Activated CD8-positive, alpha-beta memory T cell treated with anti-CD3 and anti-CD28 coated beads for 36 hours (primary cell): ENCODE results near the gene CLEC4F. TPM values are rescaled to one million over a fixed set of nuclear protein-coding genes. Genes with fewer than 3 reads are reported as not detected.

Experiments used
- CTCF ChIA-PET: fragments of 350-600 bp; sonication (Branson Sonifier 250); formaldehyde crosslinking; loops from one replicate; lab custom pipeline; 2021; ENCODE audit warnings: antibody characterized with exemption; lab: Charles Lee
- POLR2A ChIA-PET: fragments of 350-600 bp; sonication (Branson Sonifier 250); formaldehyde crosslinking; loops from one replicate; lab custom pipeline; 2021; ENCODE audit warnings: antibody characterized with exemption; lab: Charles Lee
- total RNA-seq, 2 experiments: library from RNA; stranded (reverse); gene quantifications; one replicate each; pipeline ENCODE4 v1.2.3, GENCODE V29; 2021

CLEC4F gene
- total RNA-seq, 2 experiments from 2014 or later: not detected

- CTCF ChIA-PET: interaction anchor here (1.4 kb wide), 1 partner anchor 190 kb away, joined by 4 read pairs; no protein-coding TSS in a partner anchor
- POLR2A ChIA-PET: no interaction called here
Measured at GRCh38 chr2:70795164-70795995, 25.0 kb downstream of the CLEC4F start.

DNA sequence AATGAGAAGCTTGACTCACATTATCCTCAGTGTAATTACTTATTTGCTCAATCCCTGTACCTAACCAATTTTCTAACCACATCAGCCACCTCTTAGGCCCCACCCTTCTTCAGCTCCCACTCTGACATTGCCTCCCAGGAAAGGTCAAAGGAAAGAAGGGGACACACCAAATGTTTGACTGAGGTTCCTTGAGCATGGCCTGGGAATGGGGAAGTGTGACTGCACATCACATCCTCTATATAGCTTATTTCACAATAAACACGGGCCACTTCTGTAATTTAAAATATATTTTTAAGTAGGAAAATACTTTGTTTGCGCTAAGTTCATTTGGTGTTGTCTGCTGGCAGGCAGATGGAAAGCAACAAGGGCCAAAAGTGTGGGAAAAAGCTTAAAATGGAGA, 26.9 kb downstream of the CLEC4F start:
- CTCF ChIA-PET: no interaction called here

DNA sequence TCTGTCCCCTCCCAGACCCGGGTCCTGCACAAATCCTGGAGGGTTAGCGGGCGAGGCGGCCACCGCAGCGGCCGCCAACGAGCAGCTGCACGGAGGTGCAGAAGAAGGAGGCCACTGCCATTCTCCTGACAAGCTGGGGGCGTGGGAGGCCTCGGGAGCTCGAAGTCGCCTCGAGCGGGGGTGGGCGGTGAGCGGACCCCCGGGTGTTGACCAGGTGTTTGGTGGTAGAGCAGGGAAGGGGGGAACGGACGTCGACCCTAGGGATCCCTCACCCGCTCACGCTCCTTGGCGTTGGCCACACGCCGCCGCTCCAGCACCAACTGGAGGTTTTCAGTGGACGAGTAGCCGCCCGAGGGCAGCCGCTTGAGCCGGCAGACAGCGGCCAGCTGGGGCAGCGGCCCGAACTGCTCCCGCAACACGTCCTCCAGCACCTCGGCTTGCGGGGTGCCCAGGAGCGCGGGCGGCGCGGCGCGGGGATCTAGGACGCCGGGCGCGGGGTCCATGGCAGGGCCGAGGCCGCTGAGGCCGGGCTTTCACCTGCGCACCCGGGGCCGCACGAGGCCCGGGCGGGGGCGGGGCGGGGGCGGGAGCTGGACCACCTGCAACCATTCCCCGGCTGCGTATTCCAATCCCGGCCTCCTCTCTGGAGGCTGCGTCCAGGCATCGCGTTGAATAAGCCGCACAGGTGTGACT, 30.1 kb downstream of the CLEC4F start, which contains the start of gene FIGLA:
FIGLA (minus strand) TSS at position 508 of the 693 bp plus-strand sequence; CDS start at position 503, 5 bp downstream.
- ChIA-PET POLR2A (no interaction called here), CTCF (interaction anchor here (0.7 to 4.0 kb wide), 7 partner anchors 12 to 174 kb away, joined by 3 to 14 read pairs (median 5); no protein-coding TSS in a partner anchor)

More for the DNA sequence above, 26.9 kb downstream of the CLEC4F start:
- POLR2A ChIA-PET: no interaction called here

GRCh38 chr2:70789304-70790135, 30.9 kb downstream of the CLEC4F start:
- CTCF ChIA-PET: interaction anchor here (0.7 to 4.0 kb wide), 10 partner anchors 11 to 175 kb away, joined by 3 to 14 read pairs (median 4); no protein-coding TSS in a partner anchor
- POLR2A ChIA-PET: no interaction called here

DNA sequence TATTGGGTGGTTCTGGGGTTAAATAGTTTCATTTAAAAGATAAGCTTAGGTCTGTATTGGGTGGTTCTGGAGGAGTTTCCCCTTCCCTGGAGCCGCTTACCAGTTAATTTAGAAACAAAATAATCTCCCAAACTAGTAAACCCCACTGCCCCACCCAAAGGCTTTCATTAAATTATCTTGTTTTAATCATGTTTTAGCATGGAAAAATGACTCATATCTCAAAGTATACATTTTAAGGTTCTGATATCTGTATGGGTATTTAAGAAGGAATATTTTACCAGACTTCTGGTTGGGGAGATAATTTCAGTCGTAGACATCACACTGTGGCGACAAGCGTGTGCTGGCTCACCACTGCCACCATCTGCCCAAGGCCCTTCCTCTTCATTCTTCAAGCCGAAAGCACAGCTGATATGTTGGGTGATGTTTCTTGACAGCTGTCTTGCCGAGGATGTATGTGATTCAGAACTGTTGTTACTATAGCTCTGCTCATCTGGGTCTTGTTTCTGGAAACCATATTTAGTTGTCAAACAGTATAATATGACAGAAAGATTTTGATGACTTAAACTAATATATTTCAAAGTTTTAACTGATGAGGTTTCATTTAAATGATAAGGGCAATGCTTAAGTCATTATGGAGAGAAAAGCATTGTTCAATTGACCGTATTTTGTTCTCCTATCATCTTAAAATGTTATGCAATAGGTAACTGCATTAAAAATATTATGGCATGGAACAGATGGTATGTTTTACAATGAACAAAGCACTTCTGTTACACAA, 35.1 kb downstream of the CLEC4F start:
- CTCF ChIA-PET: interaction anchor here (0.6 to 1.4 kb wide), 6 partner anchors 16 to 163 kb away, joined by 3 to 4 read pairs (median 3); no protein-coding TSS in a partner anchor
- POLR2A ChIA-PET: no interaction called here

DNA sequence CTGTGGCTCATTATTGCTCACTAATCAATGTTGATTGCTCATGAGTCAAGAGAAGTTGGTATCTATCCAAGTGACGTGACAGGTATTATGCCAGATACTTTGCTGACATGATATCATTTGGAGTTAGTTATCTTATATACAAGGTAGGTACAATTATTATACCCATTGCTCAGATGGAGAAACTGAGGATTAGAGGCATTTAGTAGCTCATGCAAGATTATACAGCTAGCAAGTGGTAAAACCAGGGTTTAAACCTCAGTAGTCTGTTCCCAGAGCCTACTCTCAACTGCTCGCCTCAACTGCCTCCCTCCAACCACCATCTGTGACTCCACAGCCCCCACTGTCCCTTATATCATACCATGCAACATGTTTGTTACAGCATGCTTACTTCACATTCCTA, 36.1 kb downstream of the CLEC4F start:
- CTCF ChIA-PET: interaction anchor here (1.2 to 1.9 kb wide), 3 partner anchors 17 to 163 kb away, joined by 3 to 6 read pairs (median 4); partner anchors contain the start of gene ADD2

GRCh38 chr2:70779911-70780545, 40.4 kb downstream of the CLEC4F start:
- ChIA-PET POLR2A (interaction anchor here (0.7 kb wide), 1 partner anchor 71 kb away, joined by 3 read pairs; no protein-coding TSS in a partner anchor), CTCF (no interaction called here)

More for the DNA sequence above, 36.1 kb downstream of the CLEC4F start:
- POLR2A ChIA-PET: no interaction called here

DNA sequence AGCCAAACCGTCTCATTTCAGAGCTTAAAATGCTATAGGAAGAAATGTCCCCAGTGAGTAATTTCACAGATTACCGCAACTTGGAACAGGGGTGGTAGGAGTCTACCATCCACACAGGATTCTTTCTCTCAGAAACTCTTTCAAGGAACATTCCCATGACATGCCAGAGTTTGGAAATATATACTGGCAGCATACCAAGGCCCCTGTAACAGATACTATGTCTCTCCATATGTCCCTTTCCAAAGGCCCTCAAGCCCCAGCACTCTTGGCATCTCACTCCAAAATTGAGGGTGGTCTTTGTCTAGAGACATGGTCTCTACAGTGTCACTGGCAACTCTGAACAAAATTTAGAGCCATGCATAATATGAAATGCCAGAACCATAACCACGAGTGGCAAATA, 40.9 kb downstream of the CLEC4F start:
- CTCF ChIA-PET: no interaction called here
- POLR2A ChIA-PET: no interaction called here

DNA sequence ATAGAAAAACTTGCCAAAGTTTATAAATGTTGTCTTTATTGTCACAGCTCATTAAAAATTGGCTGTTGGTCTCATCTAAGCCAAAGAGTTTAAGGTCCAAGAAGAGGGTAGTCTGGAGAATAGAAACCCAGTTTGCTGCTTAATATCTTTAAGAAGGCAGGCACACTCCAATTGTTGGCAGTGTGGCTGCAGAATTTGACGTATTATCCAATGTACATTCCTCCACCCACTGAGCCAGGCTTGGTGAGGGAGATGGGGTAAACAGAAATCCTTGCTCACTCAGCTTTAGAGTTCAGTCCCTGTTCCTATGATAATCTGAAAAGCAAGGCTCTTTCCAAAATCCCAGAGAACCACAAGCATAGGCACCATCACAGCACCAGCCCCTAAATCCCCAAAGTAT, 41.7 kb downstream of the CLEC4F start:
- POLR2A ChIA-PET: no interaction called here
- CTCF ChIA-PET: interaction anchor here (1.7 kb wide), 1 partner anchor 11 kb away, joined by 5 read pairs; no protein-coding TSS in a partner anchor

DNA sequence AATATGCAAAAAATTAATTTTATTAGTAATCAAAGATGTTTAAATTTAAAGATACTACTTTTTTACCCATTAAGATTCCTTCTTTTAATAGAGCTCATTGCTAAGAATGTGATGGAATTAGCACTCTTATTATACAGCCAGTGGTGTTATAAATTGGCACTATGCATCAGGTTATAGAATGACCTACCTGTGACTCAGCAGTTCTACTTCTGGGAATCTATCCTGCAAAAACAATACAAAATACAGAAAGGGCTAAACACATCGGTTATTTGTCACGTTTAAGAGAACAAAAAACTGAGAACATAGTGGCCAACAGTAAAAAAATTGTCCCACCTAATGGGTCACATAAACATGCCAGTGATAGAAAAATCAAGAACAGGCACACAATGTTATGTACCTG, 42.9 kb downstream of the CLEC4F start:
- ChIA-PET POLR2A (no interaction called here), CTCF (interaction anchor here (1.7 kb wide), 1 partner anchor 12 kb away, joined by 5 read pairs; no protein-coding TSS in a partner anchor)

DNA sequence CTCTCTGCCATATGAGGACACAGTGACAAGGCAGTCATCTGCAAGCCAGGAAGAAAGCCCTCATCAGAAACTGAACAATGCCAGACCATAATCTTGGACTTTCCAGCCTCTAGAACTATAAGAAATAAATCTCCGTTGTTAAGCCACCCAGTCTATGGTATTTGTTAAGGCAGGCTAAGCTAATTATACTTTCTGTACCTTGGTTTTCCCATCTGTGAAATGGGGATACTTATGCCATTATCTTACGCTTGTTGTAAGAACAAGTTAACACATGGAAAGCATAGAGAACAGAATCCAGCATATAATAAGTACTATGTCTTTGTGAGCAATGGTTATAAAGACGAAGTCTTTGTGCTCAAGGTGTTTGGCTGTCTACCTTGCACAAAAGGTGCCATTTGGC, 44.1 kb downstream of the CLEC4F start:
- CTCF ChIA-PET: interaction anchor here (1.8 kb wide), 1 partner anchor 172 kb away, joined by 5 read pairs; no protein-coding TSS in a partner anchor

DNA sequence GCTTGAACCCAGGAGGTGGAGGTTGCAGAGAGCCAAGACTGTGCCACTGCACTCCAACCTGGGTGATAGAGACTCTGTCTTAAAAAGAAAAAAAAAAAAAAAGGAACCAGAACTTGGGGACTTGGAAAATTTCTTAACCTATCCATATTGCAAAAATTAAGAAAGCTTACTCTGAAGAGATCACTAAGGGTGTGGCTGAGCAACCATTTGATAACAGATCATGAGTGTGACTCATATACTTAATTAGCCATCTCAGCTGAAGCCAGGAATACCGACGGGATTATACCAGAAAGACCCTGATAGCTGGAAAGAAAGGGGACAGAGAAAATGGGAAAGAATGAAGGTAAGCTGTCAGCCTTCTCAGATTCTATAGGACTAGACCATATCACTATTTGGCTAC, 45.3 kb downstream of the CLEC4F start:
- ChIA-PET POLR2A (no interaction called here), CTCF (interaction anchor here (0.6 to 1.9 kb wide), 4 partner anchors 14 to 173 kb away, joined by 3 to 5 read pairs (median 4); no protein-coding TSS in a partner anchor)

More for the DNA sequence above, 44.1 kb downstream of the CLEC4F start:
- POLR2A ChIA-PET: no interaction called here

- ChIA-PET POLR2A (no interaction called here), CTCF (interaction anchor here (0.6 to 1.2 kb wide), 2 partner anchors 99 to 117 kb away, joined by 3 read pairs; no protein-coding TSS in a partner anchor)
Measured at GRCh38 chr2:70772486-70773155, 47.8 kb downstream of the CLEC4F start.

- ChIA-PET POLR2A (no interaction called here), CTCF (no interaction called here)
Measured at GRCh38 chr2:70771446-70771845, 49.0 kb downstream of the CLEC4F start.

GRCh38 chr2:70769450-70769849, 50.9 kb downstream of the CLEC4F start:
- POLR2A ChIA-PET: no interaction called here
- CTCF ChIA-PET: interaction anchor here (0.9 to 1.1 kb wide), 3 partner anchors 16 to 237 kb away, joined by 3 read pairs; no protein-coding TSS in a partner anchor

GRCh38 chr2:70768590-70769085, 51.8 kb downstream of the CLEC4F start:
- ChIA-PET CTCF (interaction anchor here (0.6 to 1.1 kb wide), 4 partner anchors 103 to 238 kb away, joined by 3 to 4 read pairs (median 4); no protein-coding TSS in a partner anchor), POLR2A (interaction anchor here (1.1 kb wide), 1 partner anchor 475 kb away, joined by 3 read pairs; the partner anchor contains the start of gene SNRPG)
